ENCODE measurements around the gene MUC6. TPM values are rescaled to one million over a fixed set of nuclear protein-coding genes. Genes with fewer than 3 reads are reported as not detected.

MUC6 gene
- total RNA-seq, 1 experiment from 2014 or later: not detected

DNA sequence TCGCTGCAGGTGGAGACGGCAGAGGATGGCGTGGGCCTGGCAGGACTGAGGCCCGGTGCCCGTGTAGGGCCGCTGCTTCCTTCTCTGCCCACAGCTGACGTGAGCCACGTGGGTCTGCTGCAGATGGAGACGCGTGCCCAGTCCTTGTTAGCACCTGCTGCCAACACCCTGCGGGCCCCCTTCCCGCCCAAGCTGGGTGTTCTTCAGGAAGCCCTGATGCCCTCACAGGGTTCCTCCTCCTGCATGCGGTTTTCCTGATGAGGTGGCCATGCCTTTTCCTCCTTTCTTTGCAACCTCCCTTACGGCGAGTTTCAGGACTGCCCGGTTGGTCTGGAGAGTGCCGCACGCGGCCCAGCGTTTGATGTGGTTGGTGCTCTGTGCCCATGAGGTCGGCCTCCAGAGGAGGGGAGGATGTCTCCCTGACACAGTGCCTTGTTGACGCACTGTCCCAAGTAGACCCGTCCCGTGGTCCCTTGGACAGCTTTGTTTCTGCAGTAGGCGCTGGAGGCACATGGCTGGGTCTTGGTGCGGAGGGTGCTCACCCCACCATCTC is 66.1 kb downstream of the MUC6 start:
- Histone ChIP-seq H3K27ac (ENCODE audit: insufficient read length, low read depth, low read length) (no peak overlapping the region), H2BK15ac (ENCODE audit: low read depth, low read length) (no peak overlapping the region), H2AFZ (ENCODE audit: low read length) (no peak overlapping the region), H3K79me1 (ENCODE audit: insufficient read depth, low read depth, low read length, poor library complexity, severe bottlenecking) (no peaks in the 10 kb centered on the region), H4K91ac (ENCODE audit: insufficient read length, low read depth, low read length) (no peak overlapping the region), H3K79me2 (ENCODE audit: insufficient read depth, low read length) (no peaks in the 10 kb centered on the region), H3K56ac (ENCODE audit: insufficient read length, low read depth, low read length) (no peak overlapping the region), H3K18ac (ENCODE audit: insufficient read length, low read depth, low read length) (no peak overlapping the region), H3K4me2 (ENCODE audit: insufficient read depth, insufficient read length, low read length) (no peak overlapping the region), H3K27me3 (ENCODE audit: insufficient read depth, low read length) (no peaks in the 10 kb centered on the region), H4K20me1 (ENCODE audit: control insufficient read depth, insufficient read depth, insufficient read length) (no peaks in the 10 kb centered on the region), H3K4ac (ENCODE audit: low read depth, low read length) (no peak overlapping the region), H2BK5ac (ENCODE audit: insufficient read length, low read length) (no peak overlapping the region), H3K14ac (ENCODE audit: insufficient read depth, low read length) (no peak overlapping the region), H3K9me3 (ENCODE audit: control insufficient read depth, low read depth, low read length) (no peaks in the 10 kb centered on the region), H2BK20ac (ENCODE audit: low read depth, low read length, poor library complexity, severe bottlenecking) (no peak overlapping the region), H2BK120ac (ENCODE audit: low read depth, low read length, poor library complexity, severe bottlenecking) (no peak overlapping the region), H3T11ph (ENCODE audit: low read length) (no peak overlapping the region), H2AK5ac (ENCODE audit: insufficient read length, low read length) (no peak overlapping the region), H3K23me2 (ENCODE audit: insufficient read length, low read depth, low read length, poor library complexity, severe bottlenecking) (no peaks in the 10 kb centered on the region), H4K5ac (ENCODE audit: insufficient read length, low read depth, low read length) (no peak overlapping the region), H2BK12ac (ENCODE audit: insufficient read length, low read depth, low read length) (no peak overlapping the region), H3K23ac (ENCODE audit: insufficient read length, low read depth, low read length) (no peak overlapping the region), H3K9ac (ENCODE audit: extremely low read depth, insufficient read length, low read length) (no peak overlapping the region), H3K4me1 (ENCODE audit: insufficient read depth, low read length) (no peaks in the 10 kb centered on the region), H4K8ac (replicated peaks; ENCODE audit: insufficient read length, low read depth, low read length) (no peak overlapping the region)
- H3K9me3 Mint-ChIP-seq: no peaks in the 10 kb centered on the region
- DNase-seq: no peak
- WGBS (ENCODE audit: extremely low coverage, insufficient read length, low lambda C conversion rate): no CpG with 5 or more reads among the region's 26 CpGs
- H3K4me3 Mint-ChIP-seq: no peak overlapping the region
- H3K27me3 Mint-ChIP-seq (ENCODE audit: low read depth): no peaks in the 10 kb centered on the region
- peaks cover 7 to 63% (median 59%) of the 10 kb centered on the region in 3 experiments; a peak in 6 of 7 replicates for H3K36me3 Mint-ChIP-seq (ENCODE audit: insufficient read depth in 1 of 3, low read depth in 3 of 3)
- no peaks in the 10 kb centered on the region for H3K4me1 Mint-ChIP-seq
- TF ChIP-seq, protein P1, sequence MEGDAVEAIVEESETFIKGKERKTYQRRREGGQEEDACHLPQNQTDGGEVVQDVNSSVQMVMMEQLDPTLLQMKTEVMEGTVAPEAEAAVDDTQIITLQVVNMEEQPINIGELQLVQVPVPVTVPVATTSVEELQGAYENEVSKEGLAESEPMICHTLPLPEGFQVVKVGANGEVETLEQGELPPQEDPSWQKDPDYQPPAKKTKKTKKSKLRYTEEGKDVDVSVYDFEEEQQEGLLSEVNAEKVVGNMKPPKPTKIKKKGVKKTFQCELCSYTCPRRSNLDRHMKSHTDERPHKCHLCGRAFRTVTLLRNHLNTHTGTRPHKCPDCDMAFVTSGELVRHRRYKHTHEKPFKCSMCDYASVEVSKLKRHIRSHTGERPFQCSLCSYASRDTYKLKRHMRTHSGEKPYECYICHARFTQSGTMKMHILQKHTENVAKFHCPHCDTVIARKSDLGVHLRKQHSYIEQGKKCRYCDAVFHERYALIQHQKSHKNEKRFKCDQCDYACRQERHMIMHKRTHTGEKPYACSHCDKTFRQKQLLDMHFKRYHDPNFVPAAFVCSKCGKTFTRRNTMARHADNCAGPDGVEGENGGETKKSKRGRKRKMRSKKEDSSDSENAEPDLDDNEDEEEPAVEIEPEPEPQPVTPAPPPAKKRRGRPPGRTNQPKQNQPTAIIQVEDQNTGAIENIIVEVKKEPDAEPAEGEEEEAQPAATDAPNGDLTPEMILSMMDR (conservative IDR thresholded peaks at IDR 0.05): no peak
- H3K27ac Mint-ChIP-seq: peak overlapping the region in 1 of 3 experiments; percentile 1; a peak in 1 of 7 replicates

Measured in H9 (cell line).